ENCODE measurements around the gene SMYD3.

DNA sequence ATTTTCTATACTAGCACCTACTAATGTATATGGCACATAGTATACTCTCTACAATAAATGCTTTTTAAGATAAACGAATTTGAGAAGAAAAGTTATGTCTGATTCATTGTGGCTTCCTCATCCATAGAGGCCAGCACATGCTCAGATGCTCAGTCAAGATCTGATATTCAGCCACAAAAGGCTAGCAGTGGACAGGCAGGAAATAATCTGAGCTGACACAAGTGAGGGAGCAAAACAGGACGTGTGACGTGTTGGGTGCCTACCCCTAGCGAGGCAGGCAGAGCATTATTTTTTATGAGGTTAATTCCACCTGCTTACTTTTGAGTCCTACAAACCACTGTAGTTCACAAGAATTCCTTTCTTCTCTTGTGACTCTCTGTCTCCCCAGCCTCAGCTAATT is 550.9 kb downstream of the SMYD3 start:
- TF ChIP-seq ELF4 (IDR thresholded peaks at IDR 0.05) = no peak
- no peak for TF ChIP-seq BHLHE40 (IDR thresholded peaks at IDR 0.05; ENCODE audit: borderline replicate concordance)
- no peak for TF ChIP-seq SP1 (IDR thresholded peaks at IDR 0.05)
- TF ChIP-seq ZNF384 (IDR thresholded peaks at IDR 0.05) = no peak
- TF ChIP-seq LEF1 (IDR thresholded peaks at IDR 0.05; ENCODE audit: borderline replicate concordance) = no peak
- no peak for TF ChIP-seq SUZ12 (IDR thresholded peaks at IDR 0.05)
- no peak for TF ChIP-seq ARNT (IDR thresholded peaks at IDR 0.05)
- no peak for TF ChIP-seq TARDBP (IDR thresholded peaks at IDR 0.05)
- TF ChIP-seq HDGF (IDR thresholded peaks at IDR 0.05; ENCODE audit: borderline replicate concordance) = no peak

Measured in HEK293T (cell line).